ENCODE data around the gene AGRN.
A peak's percentile ranks its signal among the peaks of the same experiment; 100 is the strongest.

The AGRN gene

GRCh38 chr1:995665-996633, 24.0 kb upstream of the AGRN start:
- DNase-seq (ENCODE audit: low read depth): no peak
- TF ChIP-seq CTCF (conservative IDR thresholded peaks at IDR 0.05; ENCODE audit: low read length): no peak
- H3K4me3 ChIP-seq (ENCODE audit: low read length): no peak overlapping the region

- H3K4me3 ChIP-seq (ENCODE audit: low read length): no peak overlapping the region
- no peak for TF ChIP-seq CTCF (conservative IDR thresholded peaks at IDR 0.05; ENCODE audit: low read length)
- DNase-seq (ENCODE audit: low read depth): no peak
Measured at GRCh38 chr1:996851-997712, 22.8 kb upstream of the AGRN start.

- no peak for DNase-seq (ENCODE audit: low read depth)
- no peak for TF ChIP-seq CTCF (conservative IDR thresholded peaks at IDR 0.05; ENCODE audit: low read length)
- no peak overlapping the region for H3K4me3 ChIP-seq (ENCODE audit: low read length)
Measured at GRCh38 chr1:997713-997992, 22.3 kb upstream of the AGRN start.

GRCh38 chr1:997993-998744, 21.8 kb upstream of the AGRN start:
- TF ChIP-seq CTCF (conservative IDR thresholded peaks at IDR 0.05; ENCODE audit: low read length): no peak
- DNase-seq (ENCODE audit: low read depth): no peak
- peak overlapping the region; percentile 24; the same call in 1 of the 2 replicates for H3K4me3 ChIP-seq (ENCODE audit: low read length)

GRCh38 chr1:998745-998994, 21.2 kb upstream of the AGRN start:
- peak overlapping the region; percentile 36 for H3K4me3 ChIP-seq (ENCODE audit: low read length)
- no peak for TF ChIP-seq CTCF (conservative IDR thresholded peaks at IDR 0.05; ENCODE audit: low read length)
- DNase-seq (ENCODE audit: low read depth): no peak

GRCh38 chr1:998995-999724, 20.8 kb upstream of the AGRN start:
- no peak for TF ChIP-seq CTCF (conservative IDR thresholded peaks at IDR 0.05; ENCODE audit: low read length)
- no peak for DNase-seq (ENCODE audit: low read depth)
- peak overlapping the region; percentile 66 for H3K4me3 ChIP-seq (ENCODE audit: low read length)
